Kidney epithelial cell (primary cell): ENCODE results near the gene EPB41L4B. TPM values are rescaled to one million over a fixed set of nuclear protein-coding genes. Genes with fewer than 3 reads are reported as not detected.
"Not testable (repeated sequence)": the region's sequence is repeated elsewhere in the genome, so short reads cannot be mapped to it uniquely, and the experiment has no call there.

Source experiments
- DNase-seq: peaks from one replicate; pipeline ENCODE4 v3.0.0-alpha.2; 2010; ENCODE audit warnings: low read depth
- H3K27me3 ChIP-seq: 2 replicates; pipeline ENCODE4 v1.6.0; 2011; ENCODE audit warnings: low read length; ENCODE audit not compliant: control insufficient read depth, insufficient read depth
- H3K36me3 ChIP-seq: 2 replicates; pipeline ENCODE4 v1.5.1; 2011; ENCODE audit warnings: low read length; ENCODE audit not compliant: control insufficient read depth, insufficient read depth
- H3K4me3 ChIP-seq: 2 replicates; pipeline ENCODE4 v1.5.1; 2011; ENCODE audit warnings: low read depth, mild to moderate bottlenecking, control low read depth, low read length
- total RNA-seq: library from RNA; depleted of rRNA; stranded (reverse); fragments of >200 nt; gene quantifications from 2 replicates; pipeline ENCODE4 v1.2.3, GENCODE V29; 2015
- TF ChIP-seq, protein P1 (sequence below): IDR thresholded peaks from 2 replicates; pipeline ENCODE4 v1.5.1; 2011; ENCODE audit warnings: mild to moderate bottlenecking, moderate library complexity, low read length, control low read depth, inconsistent platforms; ENCODE audit not compliant: insufficient read depth, poor library complexity, severe bottlenecking

EPB41L4B gene
- total RNA-seq, 1 donor from 2014 or later: 11.0 TPM

DNA sequence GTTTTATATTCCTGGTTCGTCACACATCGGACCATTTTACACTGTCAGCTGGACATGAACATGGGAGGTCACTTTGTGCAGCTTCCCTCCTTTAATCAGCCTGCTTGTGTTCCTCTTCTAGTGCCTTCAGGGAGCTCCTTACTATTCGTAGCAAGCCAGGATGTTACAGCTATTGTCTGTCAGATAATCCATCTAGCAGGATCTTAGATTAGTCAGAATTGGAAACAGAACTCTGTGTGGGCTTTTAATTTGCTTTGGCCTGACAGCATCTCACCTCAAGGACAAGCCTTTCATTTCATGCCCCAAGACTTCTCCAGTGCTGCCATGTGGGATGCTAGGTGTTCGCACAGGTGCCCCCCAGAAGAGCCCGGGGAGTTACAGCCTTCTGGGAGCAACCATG is 30.2 kb upstream of the EPB41L4B start:
- TF ChIP-seq, protein P1, sequence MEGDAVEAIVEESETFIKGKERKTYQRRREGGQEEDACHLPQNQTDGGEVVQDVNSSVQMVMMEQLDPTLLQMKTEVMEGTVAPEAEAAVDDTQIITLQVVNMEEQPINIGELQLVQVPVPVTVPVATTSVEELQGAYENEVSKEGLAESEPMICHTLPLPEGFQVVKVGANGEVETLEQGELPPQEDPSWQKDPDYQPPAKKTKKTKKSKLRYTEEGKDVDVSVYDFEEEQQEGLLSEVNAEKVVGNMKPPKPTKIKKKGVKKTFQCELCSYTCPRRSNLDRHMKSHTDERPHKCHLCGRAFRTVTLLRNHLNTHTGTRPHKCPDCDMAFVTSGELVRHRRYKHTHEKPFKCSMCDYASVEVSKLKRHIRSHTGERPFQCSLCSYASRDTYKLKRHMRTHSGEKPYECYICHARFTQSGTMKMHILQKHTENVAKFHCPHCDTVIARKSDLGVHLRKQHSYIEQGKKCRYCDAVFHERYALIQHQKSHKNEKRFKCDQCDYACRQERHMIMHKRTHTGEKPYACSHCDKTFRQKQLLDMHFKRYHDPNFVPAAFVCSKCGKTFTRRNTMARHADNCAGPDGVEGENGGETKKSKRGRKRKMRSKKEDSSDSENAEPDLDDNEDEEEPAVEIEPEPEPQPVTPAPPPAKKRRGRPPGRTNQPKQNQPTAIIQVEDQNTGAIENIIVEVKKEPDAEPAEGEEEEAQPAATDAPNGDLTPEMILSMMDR: no peak
- no peak for DNase-seq
- no peaks in the 10 kb centered on the region for H3K36me3 ChIP-seq
- no peaks in the 10 kb centered on the region for H3K27me3 ChIP-seq
- no peak overlapping the region for H3K4me3 ChIP-seq

DNA sequence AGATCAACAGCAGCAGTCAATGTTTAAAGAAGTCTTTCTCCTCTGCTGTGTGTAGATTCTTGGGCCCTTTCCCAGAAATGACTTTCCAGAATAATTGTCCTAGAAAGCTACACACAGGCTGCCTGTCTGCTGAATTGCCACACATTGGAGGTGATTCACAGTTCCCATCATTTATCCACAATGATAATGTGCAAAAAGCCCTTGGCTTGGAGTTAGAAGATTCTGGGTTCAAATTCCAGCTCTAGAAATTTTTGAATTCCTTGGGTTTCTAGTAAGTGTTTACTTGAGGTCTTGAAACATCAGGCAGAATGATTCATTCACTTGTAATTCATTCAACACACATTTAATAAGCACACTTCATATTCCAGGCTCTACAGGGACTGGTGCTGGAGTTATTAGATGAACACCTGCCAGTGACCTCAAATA is 28.6 kb upstream of the EPB41L4B start:
- Histone ChIP-seq H3K36me3 (no peaks in the 10 kb centered on the region), H3K4me3 (no peak overlapping the region), H3K27me3 (no peaks in the 10 kb centered on the region)
- TF ChIP-seq, protein P1: no peak
- DNase-seq: peak; percentile 45

- TF ChIP-seq, protein P1: no peak
These were observed 26.0 kb upstream of the EPB41L4B start for GRCh38 chr9:109346904-109347303.

DNA sequence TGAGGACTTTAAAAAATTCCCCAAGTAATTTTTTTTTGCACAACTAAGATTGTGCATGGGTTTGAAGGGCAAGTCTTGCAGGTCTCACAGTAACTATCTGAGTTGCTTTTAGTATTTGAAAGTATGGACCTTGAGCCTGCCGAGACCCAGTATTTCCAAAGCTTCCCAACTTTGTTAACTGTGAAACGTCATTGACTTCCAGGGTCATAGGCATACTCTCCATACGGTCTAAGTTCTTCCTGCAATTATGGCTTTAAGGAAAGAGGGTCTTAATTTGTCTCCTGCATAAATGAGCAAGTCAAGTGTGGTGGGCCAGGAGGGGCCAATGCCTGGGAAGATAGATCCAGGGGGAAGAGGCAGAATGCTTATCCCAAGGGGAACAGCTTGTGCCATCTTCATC is 24.0 kb upstream of the EPB41L4B start:
- H3K27me3 ChIP-seq: no peaks in the 10 kb centered on the region
- DNase-seq: no peak
- TF ChIP-seq, protein P1: no peak
- no peaks in the 10 kb centered on the region for H3K36me3 ChIP-seq
- H3K4me3 ChIP-seq: no peak overlapping the region

More at GRCh38 chr9:109346904-109347303, 26.0 kb upstream of the EPB41L4B start:
- DNase-seq: no peak
- Histone ChIP-seq H3K27me3 (no peaks in the 10 kb centered on the region), H3K4me3 (no peak overlapping the region), H3K36me3 (no peaks in the 10 kb centered on the region)

GRCh38 chr9:109342878-109343277 is 22.0 kb upstream of the EPB41L4B start:
- no peak for DNase-seq
- TF ChIP-seq, protein P1: no peak
- no peaks in the 10 kb centered on the region for H3K36me3 ChIP-seq
- H3K27me3 ChIP-seq: no peaks in the 10 kb centered on the region
- no peak overlapping the region for H3K4me3 ChIP-seq

- DNase-seq: no peak
- no peaks in the 10 kb centered on the region for H3K27me3 ChIP-seq
- no peak overlapping the region for H3K4me3 ChIP-seq
- H3K36me3 ChIP-seq: no peaks in the 10 kb centered on the region
- TF ChIP-seq, protein P1: no peak
These were observed 20.7 kb upstream of the EPB41L4B start for GRCh38 chr9:109341561-109341960.

GRCh38 chr9:109340979-109341378 is 20.1 kb upstream of the EPB41L4B start:
- H3K4me3 ChIP-seq, DNase-seq: not testable (repeated sequence)

More at GRCh38 chr9:109340979-109341378, 20.1 kb upstream of the EPB41L4B start:
- not testable (repeated sequence) for H3K27me3 ChIP-seq, H3K36me3 ChIP-seq
